Measurements from ENCODE around the gene SUGP2. TPM values are rescaled to one million over a fixed set of nuclear protein-coding genes. Genes with fewer than 3 reads are reported as not detected.

SUGP2 gene
- total RNA-seq, 6 donors from 2014 or later: 33.6 to 179 (median 64.9) TPM

- 81 to 100% methylated on average over 2 to 3 of the region's 3 CpGs for WGBS, 2 donors
- ATAC-seq (ENCODE audit: low FRiP score in 2 of 2) (no peak), DNase-seq (no peak)
- Histone ChIP-seq H3K9me3 (no peaks in the 10 kb centered on the region), H3K27ac (no peak overlapping the region), H3K36me3 (no peaks in the 10 kb centered on the region), H3K27me3 (no peaks in the 10 kb centered on the region), H3K4me3 (no peak overlapping the region), H3K4me1 (peaks cover 0 to 5% (median 0%) of the 10 kb centered on the region in 4 donors)
- no peak for TF ChIP-seq POLR2A (IDR thresholded peaks at IDR 0.05)
- no peak for TF ChIP-seq POLR2AphosphoS5 (IDR thresholded peaks at IDR 0.05)
- TF ChIP-seq EP300 (IDR thresholded peaks at IDR 0.05): no peak
- TF ChIP-seq, protein P1, sequence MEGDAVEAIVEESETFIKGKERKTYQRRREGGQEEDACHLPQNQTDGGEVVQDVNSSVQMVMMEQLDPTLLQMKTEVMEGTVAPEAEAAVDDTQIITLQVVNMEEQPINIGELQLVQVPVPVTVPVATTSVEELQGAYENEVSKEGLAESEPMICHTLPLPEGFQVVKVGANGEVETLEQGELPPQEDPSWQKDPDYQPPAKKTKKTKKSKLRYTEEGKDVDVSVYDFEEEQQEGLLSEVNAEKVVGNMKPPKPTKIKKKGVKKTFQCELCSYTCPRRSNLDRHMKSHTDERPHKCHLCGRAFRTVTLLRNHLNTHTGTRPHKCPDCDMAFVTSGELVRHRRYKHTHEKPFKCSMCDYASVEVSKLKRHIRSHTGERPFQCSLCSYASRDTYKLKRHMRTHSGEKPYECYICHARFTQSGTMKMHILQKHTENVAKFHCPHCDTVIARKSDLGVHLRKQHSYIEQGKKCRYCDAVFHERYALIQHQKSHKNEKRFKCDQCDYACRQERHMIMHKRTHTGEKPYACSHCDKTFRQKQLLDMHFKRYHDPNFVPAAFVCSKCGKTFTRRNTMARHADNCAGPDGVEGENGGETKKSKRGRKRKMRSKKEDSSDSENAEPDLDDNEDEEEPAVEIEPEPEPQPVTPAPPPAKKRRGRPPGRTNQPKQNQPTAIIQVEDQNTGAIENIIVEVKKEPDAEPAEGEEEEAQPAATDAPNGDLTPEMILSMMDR (IDR thresholded peaks at IDR 0.05): no peak
These were observed 83.5 kb downstream of the SUGP2 start for GRCh38 chr19:18949858-18950257.

DNA sequence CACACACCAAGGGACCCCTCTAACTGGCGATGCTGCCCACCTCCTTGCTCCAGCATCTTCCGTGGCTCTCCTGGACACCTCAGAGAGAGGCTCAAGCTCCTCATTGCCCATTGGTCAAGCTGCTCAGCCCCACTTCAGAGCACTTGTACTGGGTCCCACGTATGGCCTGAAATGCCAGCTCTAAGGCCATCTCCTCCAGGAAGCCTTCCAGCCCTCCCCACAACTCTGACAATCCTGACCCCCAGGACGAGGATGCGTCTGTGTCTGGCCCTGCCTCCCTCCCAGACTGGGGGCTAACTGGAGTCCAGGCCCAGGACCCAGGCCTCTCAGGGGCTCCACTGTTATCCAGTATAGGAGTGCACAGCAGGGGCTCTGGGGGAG lies 84.4 kb downstream of the SUGP2 start:
- ATAC-seq (ENCODE audit: low FRiP score in 2 of 2) (no peak), DNase-seq (no peak)
- 90% methylated on average over 5 of the region's 5 CpGs; no CpG with 5 or more reads in 1 of the 2 donors for WGBS, 2 donors
- TF ChIP-seq POLR2AphosphoS5 (IDR thresholded peaks at IDR 0.05) (no peak), EP300 (IDR thresholded peaks at IDR 0.05) (no peak), POLR2A (IDR thresholded peaks at IDR 0.05) (no peak)
- TF ChIP-seq, protein P1 (IDR thresholded peaks at IDR 0.05): no peak
- H3K4me3 ChIP-seq: no peak overlapping the region
- H3K9me3 ChIP-seq: no peaks in the 10 kb centered on the region
- peaks cover 0 to 5% (median 0%) of the 10 kb centered on the region in 4 donors for H3K4me1 ChIP-seq
- no peaks in the 10 kb centered on the region for H3K36me3 ChIP-seq
- no peak overlapping the region for H3K27ac ChIP-seq
- H3K27me3 ChIP-seq: no peaks in the 10 kb centered on the region

DNA sequence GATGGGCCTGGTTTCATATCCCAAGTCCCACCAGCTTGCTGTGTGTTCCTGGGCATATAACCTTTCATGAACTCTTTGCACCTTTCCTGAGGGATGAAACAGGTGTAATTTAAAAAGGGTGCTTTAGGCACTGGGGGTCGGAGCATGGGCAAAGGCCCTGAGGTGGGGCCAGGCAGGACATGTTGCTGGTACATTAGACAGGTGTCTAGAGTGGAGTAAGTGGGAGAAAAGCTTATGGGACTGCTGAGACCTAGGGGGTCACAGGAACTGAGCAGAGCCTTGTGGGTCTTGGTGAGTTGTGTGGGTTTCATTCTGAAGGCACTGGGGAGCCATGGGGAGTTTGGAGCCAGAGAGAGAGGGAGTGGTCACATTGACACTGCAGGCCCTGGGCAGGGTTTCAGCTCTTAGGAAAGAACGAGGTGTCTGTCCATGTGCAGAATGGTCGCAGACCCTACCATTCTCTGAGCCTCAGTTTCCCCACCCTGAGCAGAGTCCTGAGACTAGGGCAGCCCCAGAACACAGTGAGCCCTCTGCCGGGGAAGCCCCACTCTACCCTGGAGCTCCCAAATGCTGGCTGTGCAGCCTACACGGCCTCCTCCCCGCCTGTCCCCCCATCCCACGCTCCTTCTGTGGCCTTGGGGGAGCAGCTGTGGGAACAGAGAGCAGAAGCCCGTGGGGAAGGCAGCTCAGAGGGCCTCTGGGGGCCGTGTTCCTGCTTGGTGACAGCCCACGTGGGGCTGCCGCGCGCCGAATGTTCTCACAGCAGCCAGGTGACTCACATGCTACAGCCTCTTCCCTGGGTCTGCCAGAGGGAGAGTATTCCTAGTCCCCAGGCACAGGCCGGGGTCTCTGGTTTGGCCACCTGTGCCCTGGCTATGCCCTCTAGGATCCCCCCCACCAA lies 85.0 kb downstream of the SUGP2 start:
- 83 to 87% methylated on average over 1 to 12 of the region's 15 CpGs for WGBS, 2 donors

DNA sequence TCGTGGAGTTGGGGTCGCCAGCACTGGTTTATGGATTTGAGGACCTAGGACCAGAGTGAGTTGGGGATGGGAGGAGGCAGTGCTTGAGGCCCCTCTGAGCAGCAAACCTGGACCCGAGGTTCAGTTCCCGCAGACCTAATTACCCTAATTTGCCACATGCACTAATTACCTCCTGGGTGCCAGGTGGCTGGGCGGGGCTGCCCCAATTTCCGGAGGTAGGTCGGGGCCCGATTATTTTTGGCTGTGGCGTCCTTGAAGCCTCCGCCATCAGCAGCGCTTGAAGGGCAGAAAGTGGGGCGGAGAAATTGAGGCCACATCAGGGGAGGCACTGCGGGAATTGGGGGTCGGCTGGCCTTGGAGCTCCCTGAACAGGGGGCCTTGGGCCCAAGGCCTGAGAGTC lies 86.4 kb downstream of the SUGP2 start:
- DNase-seq (no peak), ATAC-seq (ENCODE audit: low FRiP score in 2 of 2) (no peak)
- no peak for TF ChIP-seq EP300 (IDR thresholded peaks at IDR 0.05)
- TF ChIP-seq POLR2A (IDR thresholded peaks at IDR 0.05): no peak
- TF ChIP-seq, protein P1 (IDR thresholded peaks at IDR 0.05): no peak
- no peak for TF ChIP-seq POLR2AphosphoS5 (IDR thresholded peaks at IDR 0.05)
- H3K9me3 ChIP-seq: no peaks in the 10 kb centered on the region
- 84 to 91% methylated on average over 14 of the region's 14 CpGs for WGBS, 2 donors
- H3K27ac ChIP-seq: no peak overlapping the region
- H3K4me3 ChIP-seq: no peak overlapping the region
- H3K36me3 ChIP-seq: no peaks in the 10 kb centered on the region
- H3K4me1 ChIP-seq: peaks cover 0 to 2% (median 0%) of the 10 kb centered on the region in 4 donors
- no peaks in the 10 kb centered on the region for H3K27me3 ChIP-seq

More for the DNA sequence above, 85.0 kb downstream of the SUGP2 start:
- no peak for ATAC-seq (ENCODE audit: low FRiP score in 2 of 2)
- H3K4me3 ChIP-seq: no peak overlapping the region
- H3K27me3 ChIP-seq: no peaks in the 10 kb centered on the region
- H3K36me3 ChIP-seq: no peaks in the 10 kb centered on the region
- DNase-seq: no peak
- H3K4me1 ChIP-seq: peaks cover 0 to 5% (median 0%) of the 10 kb centered on the region in 4 donors
- no peak overlapping the region for H3K27ac ChIP-seq
- no peak for TF ChIP-seq EP300 (IDR thresholded peaks at IDR 0.05)
- TF ChIP-seq, protein P1 (IDR thresholded peaks at IDR 0.05): no peak
- TF ChIP-seq POLR2A (IDR thresholded peaks at IDR 0.05): no peak
- no peak for TF ChIP-seq POLR2AphosphoS5 (IDR thresholded peaks at IDR 0.05)
- no peaks in the 10 kb centered on the region for H3K9me3 ChIP-seq

Data from upper lobe of left lung (tissue), 6 donors.